ENCODE data around the gene GRIK4. TPM values are rescaled to one million over a fixed set of nuclear protein-coding genes. Genes with fewer than 3 reads are reported as not detected.

GRIK4 gene
- total and polyA plus RNA-seq, 7 donors: 0.04 to 0.11 (median 0.04) TPM; not detected in 4

GRCh38 chr11:120550007-120550406 is 38.5 kb downstream of the GRIK4 start:
- no peak for TF ChIP-seq CTCF (IDR thresholded peaks at IDR 0.05)
- no peak for DNase-seq
- ATAC-seq: no peak
- H3K4me1 ChIP-seq: peaks cover 5% of the 10 kb centered on the region
- H3K9me3 ChIP-seq: no peaks in the 10 kb centered on the region
- H3K36me3 ChIP-seq (ENCODE audit: insufficient read depth in 1 of 2, low read depth in 1 of 2): no peaks in the 10 kb centered on the region
- H3K4me3 ChIP-seq: no peak overlapping the region
- 81% methylated on average over 5 of the region's 5 CpGs for WGBS, 3 donors
- intact Hi-C loops (cut with DNase I): no loop called here
- H3K27ac ChIP-seq: no peak overlapping the region
- no peaks in the 10 kb centered on the region for H3K27me3 ChIP-seq (ENCODE audit: insufficient read depth in 3 of 3, low read length in 2 of 3)

- no peak for TF ChIP-seq CTCF (IDR thresholded peaks at IDR 0.05)
- DNase-seq (no peak), ATAC-seq (no peak)
- WGBS, 3 donors: 92% methylated on average over 7 of the region's 7 CpGs
- Histone ChIP-seq H3K4me1 (peaks cover 5% of the 10 kb centered on the region), H3K27ac (no peak overlapping the region), H3K27me3 (ENCODE audit: insufficient read depth in 3 of 3, low read length in 2 of 3) (no peaks in the 10 kb centered on the region), H3K4me3 (no peak overlapping the region), H3K9me3 (no peaks in the 10 kb centered on the region), H3K36me3 (ENCODE audit: insufficient read depth in 1 of 2, low read depth in 1 of 2) (no peaks in the 10 kb centered on the region)
- intact Hi-C loops (cut with DNase I): no loop called here
Measured at GRCh38 chr11:120551191-120551590, 39.6 kb downstream of the GRIK4 start.

- H3K27ac ChIP-seq: no peak overlapping the region
- 89 to 95% (median 94%) methylated on average over 14 of the region's 14 CpGs for WGBS, 3 donors
- H3K27me3 ChIP-seq (ENCODE audit: insufficient read depth in 3 of 3, low read length in 2 of 3): peaks cover 0 to 3% (median 0%) of the 10 kb centered on the region in 3 donors
- no peaks in the 10 kb centered on the region for H3K36me3 ChIP-seq (ENCODE audit: insufficient read depth in 1 of 2, low read depth in 1 of 2)
- no peaks in the 10 kb centered on the region for H3K9me3 ChIP-seq
- H3K4me1 ChIP-seq: no peaks in the 10 kb centered on the region
- DNase-seq (no peak), ATAC-seq (no peak)
- no peak overlapping the region for H3K4me3 ChIP-seq
- TF ChIP-seq CTCF (IDR thresholded peaks at IDR 0.05): no peak
- intact Hi-C loops (cut with DNase I): no loop called here
Measured at GRCh38 chr11:120554766-120555432, 43.4 kb downstream of the GRIK4 start.

GRCh38 chr11:120555433-120555773 is 43.9 kb downstream of the GRIK4 start:
- no peaks in the 10 kb centered on the region for H3K9me3 ChIP-seq
- no peak overlapping the region for H3K4me3 ChIP-seq
- H3K36me3 ChIP-seq (ENCODE audit: insufficient read depth in 1 of 2, low read depth in 1 of 2): no peaks in the 10 kb centered on the region
- H3K4me1 ChIP-seq: no peaks in the 10 kb centered on the region
- intact Hi-C loops (cut with DNase I): no loop called here
- H3K27me3 ChIP-seq (ENCODE audit: insufficient read depth in 3 of 3, low read length in 2 of 3): peaks cover 0 to 3% (median 0%) of the 10 kb centered on the region in 3 donors
- TF ChIP-seq CTCF (IDR thresholded peaks at IDR 0.05): no peak
- DNase-seq: no peak
- H3K27ac ChIP-seq: no peak overlapping the region
- WGBS, 3 donors: 75 to 83% (median 77%) methylated on average over 11 of the region's 11 CpGs
- no peak for ATAC-seq

- ATAC-seq: no peak
- no peaks in the 10 kb centered on the region for H3K36me3 ChIP-seq (ENCODE audit: insufficient read depth in 1 of 2, low read depth in 1 of 2)
Measured at GRCh38 chr11:120556797-120557196, 45.2 kb downstream of the GRIK4 start.

More at GRCh38 chr11:120556797-120557196, 45.2 kb downstream of the GRIK4 start:
- no peak for DNase-seq
- Histone ChIP-seq H3K4me1 (no peaks in the 10 kb centered on the region), H3K27ac (no peak overlapping the region), H3K9me3 (no peaks in the 10 kb centered on the region), H3K27me3 (ENCODE audit: insufficient read depth in 3 of 3, low read length in 2 of 3) (peaks cover 0 to 3% (median 0%) of the 10 kb centered on the region in 3 donors), H3K4me3 (no peak overlapping the region)
- no peak for TF ChIP-seq CTCF (IDR thresholded peaks at IDR 0.05)
- WGBS, 3 donors: 87 to 92% (median 92%) methylated on average over 9 of the region's 9 CpGs
- intact Hi-C loops (cut with DNase I): loop anchor here in 1 of 2 donors (2.0 kb wide), 1 partner anchor 70 kb away; no protein-coding TSS in a partner anchor
